Measurements from ENCODE around the gene TMPRSS11E.
"Not testable (repeated sequence)": the region's sequence is repeated elsewhere in the genome, so short reads cannot be mapped to it uniquely, and the experiment has no call there.

Gene TMPRSS11E

GRCh38 chr4:68462691-68463090 lies 15.4 kb downstream of the TMPRSS11E start:
- DNase-seq, result no peak

DNA sequence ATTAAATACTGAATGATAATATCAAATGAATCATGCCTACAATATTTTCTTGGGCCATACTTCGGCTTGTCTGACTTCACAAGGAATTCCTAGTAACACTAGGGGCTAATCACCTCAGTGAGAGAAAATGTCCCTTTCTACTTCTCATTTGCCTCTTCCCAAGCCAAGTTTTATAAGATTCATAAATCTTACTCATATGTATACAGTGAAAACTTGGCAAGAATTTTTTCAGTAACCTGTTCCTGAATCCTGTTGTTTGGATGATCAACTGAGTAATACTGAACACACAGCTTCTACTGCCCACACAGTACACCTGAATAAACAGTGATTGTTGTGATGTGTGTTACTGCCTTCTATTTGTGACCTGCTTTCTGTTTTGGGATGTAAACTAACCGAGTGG lies 16.5 kb downstream of the TMPRSS11E start:
- DNase-seq, result no peak

DNA sequence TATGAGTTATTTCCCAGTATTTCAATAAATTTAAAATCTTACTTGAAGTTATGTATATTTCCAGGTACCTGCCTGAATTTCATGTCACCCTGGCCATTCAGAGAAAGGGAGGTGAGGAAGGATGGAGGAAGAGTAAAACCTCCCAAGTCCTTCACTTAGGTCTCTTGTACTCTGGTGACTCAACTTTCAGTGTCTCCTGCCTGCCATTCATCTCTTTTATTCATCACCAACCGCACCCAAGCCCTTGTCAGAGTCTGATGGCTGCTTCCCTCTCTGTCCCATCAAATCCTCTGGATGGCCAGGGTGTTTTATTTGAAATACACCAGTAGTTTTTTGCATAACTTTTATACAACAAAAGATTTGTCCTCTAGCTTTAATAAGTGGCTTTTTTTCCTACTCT lies 17.8 kb downstream of the TMPRSS11E start:
- DNase-seq, result no peak

DNA sequence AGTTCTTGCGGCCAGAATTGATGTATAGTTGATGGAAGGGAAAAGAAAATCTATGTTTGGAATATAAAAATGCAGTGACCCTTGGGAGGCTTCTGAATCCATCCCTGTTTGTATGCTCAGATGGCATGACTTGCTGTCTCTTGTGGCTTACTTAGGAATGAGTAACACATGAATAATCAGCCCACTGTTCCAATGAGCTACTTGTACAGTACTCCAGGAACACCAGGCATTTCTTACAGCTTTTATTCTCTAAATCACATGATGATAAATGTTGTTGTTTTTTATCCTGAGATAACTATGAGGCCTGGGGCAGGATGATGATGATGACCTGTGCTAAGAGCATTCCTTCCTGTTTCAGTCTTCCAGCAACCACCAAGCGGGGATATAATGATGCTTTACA lies 18.9 kb downstream of the TMPRSS11E start:
- DNase-seq, result no peak

GRCh38 chr4:68466751-68467150 lies 19.5 kb downstream of the TMPRSS11E start:
- no peak for DNase-seq

GRCh38 chr4:68469482-68469881 lies 22.2 kb downstream of the TMPRSS11E start:
- no peak for DNase-seq

DNA sequence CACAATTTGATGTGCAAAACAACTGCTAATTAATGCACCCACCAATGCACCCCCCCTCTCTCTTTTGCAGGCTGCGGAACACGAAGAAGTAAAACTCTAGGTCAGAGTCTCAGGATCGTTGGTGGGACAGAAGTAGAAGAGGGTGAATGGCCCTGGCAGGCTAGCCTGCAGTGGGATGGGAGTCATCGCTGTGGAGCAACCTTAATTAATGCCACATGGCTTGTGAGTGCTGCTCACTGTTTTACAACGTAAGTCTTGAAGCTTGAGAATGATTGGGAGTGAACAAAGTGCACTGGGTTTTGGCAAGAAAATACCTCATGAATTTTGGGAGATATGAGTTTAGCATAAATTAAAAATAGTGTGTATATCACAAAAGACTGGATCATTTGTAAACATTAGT lies 28.9 kb downstream of the TMPRSS11E start:
- DNase-seq, result no peak

DNA sequence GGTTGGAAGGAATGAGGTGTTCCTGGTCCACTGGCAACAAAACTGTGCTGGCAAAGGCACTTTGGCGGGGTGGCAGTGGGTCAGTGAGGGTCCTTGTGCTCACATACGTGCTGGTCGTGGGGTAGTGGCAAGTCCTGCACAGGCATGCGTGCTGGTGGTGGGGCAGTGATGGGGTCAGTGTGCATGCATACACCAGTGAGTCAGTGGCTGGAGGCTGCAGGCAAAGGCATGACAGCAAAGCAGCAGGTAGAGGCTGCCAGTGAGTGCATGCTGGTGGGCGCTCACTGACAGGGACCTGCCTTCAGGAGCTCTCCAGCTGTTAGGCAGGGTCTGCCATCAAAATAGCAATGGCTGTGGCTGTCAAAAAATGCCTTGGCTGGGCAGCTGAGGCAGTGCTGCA lies 42.1 kb downstream of the TMPRSS11E start:
- DNase-seq, result no peak

GRCh38 chr4:68490826-68491457 lies 43.7 kb downstream of the TMPRSS11E start:
- no peak for DNase-seq

DNA sequence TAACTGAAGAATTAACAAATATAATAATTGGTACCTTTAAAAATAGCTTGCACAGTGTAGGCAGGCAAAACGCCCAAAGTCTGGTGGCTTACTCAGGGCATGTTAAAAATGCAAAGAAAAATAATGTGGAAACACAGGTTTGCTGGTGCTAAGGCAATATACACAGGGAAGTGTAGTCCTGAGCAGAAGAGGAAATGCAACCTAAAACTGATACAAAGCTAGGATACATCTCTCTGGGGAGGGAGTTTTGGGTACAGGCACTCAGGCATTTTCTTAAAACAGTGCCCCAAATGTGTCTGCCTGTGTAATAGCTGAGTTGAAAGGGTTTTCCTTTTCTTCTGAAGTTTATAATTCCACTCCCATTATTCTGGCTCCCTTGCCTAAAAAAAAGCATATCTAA lies 47.4 kb downstream of the TMPRSS11E start:
- DNase-seq, result no peak

GRCh38 chr4:68498413-68499007 lies 51.2 kb downstream of the TMPRSS11E start:
- peak; percentile 56 for DNase-seq

- no peak for DNase-seq
Measured at GRCh38 chr4:68499021-68499420, 51.8 kb downstream of the TMPRSS11E start.

- not testable (repeated sequence) for DNase-seq
Measured at GRCh38 chr4:68503462-68503861, 56.2 kb downstream of the TMPRSS11E start.

DNA sequence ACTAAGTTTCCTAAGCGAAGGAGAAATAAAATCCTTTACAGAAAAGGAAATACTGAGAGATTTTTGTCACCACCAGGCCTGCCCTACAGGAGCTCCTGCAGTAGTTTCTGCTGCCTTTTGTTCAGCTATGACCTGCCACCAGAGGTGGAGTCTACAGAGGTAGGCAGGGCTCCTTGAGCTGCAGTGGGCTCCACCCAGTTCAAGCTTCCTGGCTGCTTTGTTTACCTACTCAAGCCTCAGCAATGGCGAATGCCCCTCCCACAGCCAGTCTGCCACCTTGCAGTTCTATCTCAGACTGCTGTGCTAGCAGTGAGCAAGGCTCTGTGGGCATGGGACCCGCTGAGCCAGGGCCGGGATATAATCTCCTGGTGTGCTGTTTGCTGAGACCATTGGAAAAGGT lies 57.6 kb downstream of the TMPRSS11E start:
- not testable (repeated sequence) for DNase-seq

DNA sequence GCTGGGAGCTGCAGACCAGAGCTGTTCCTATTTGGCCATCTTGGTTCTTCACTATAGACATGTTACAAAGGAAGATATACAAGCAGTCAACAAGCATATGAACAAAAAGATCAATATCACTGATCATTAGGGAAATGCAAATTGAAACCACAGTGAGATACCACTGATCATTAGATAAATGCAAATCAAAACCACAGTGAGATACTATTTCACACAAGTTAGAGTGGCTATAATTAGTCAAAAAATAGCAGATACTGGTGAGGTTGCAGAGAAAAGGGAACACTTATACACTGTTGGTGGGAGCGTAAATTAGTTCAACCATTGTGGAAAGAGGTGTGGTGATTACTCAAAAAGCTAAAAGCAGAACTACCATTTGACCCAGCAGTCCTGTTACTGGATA lies 58.2 kb downstream of the TMPRSS11E start:
- DNase-seq, result not testable (repeated sequence)

DNA sequence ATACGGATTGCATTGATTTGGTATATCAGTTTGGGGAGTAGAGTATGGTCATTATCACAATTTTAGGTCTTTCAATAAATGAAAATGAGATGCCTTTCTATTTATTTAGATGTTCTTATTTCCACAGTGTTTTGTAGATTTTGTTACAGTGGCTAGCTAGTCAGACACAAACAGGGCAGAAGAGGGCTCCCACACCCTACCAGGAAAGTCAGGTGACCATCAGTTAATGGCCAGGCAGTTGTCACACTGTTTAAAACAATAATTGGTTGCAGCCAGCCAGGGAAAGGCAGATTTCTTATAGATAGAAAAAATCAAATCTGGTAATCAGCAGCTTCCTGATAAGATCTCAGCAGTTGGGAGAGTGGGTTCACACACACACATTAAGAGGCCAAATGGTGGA lies 71.6 kb downstream of the TMPRSS11E start:
- no peak for DNase-seq

- DNase-seq, result no peak
Measured at GRCh38 chr4:68520985-68521384, 73.7 kb downstream of the TMPRSS11E start.

DNA sequence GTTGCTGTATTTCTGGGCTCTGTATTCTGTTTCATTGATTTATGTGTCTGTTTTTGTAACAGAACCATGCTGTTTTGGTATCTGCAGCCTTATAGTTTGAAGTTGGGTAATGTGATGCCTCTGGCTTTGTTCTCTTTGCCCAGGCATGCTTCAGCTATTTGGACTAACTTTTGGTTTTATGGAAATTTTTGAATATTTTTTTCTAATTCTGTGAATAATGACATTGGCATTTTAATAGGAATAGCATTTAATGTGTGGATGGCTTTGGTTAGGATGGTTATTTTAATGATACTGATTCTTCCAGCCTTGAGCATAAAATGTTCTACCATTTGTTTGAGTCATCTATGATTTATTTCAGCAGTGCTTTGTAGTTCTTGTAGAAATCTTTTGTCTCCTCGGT lies 75.0 kb downstream of the TMPRSS11E start:
- DNase-seq, result not testable (repeated sequence)

- no peak for DNase-seq
Measured at GRCh38 chr4:68535974-68536373, 88.7 kb downstream of the TMPRSS11E start.

- no peak for DNase-seq
Measured at GRCh38 chr4:68536375-68536774, 89.1 kb downstream of the TMPRSS11E start.

DNA sequence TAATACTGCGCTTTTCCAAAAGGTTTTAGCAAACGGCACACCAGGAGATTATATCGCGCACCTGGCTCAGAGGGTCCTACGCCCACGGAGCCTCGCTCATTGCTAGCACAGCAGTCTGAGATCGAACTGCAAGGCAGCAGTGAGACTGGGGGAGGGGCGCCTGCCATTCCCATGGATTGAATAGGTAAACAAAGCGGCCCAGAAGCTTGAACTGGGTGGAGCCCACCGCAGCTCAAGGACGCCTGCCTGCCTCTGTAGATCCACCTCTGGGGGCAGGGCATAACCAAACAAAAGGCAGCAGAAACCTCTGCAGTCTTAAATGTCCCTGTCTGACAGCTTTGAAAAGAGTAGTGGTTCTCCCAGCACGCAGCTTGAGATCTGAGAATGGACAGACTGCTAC lies 95.5 kb downstream of the TMPRSS11E start:
- not testable (repeated sequence) for DNase-seq
